ENCODE results near the gene PCDHB11.
"Not testable (repeated sequence)": the region's sequence is repeated elsewhere in the genome, so short reads cannot be mapped to it uniquely, and the experiment has no call there.

PCDHB11 gene

DNA sequence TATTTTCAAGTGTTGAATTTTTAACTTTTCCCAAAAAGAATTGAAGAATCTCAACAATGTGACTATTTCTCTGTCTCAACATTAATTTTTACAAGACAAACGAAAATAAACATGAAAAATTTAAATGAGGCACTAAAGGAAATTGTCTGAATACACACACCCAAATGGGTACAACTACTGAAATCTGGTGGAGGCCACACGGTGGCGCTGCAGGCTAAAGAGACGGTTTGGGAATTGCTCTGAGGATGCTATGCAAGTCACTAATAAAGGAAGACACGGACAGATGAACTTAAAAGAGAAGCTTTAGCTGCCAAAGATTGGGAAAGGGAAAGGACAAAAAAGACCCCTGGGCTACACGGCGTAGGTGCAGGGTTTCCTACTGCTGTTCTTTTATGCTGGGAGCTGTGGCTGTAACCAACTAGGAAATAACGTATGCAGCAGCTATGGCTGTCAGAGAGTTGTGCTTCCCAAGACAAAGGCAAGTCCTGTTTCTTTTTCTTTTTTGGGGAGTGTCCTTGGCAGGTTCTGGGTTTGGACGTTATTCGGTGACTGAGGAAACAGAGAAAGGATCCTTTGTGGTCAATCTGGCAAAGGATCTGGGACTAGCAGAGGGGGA is 7.2 kb upstream of the PCDHB11 start, which contains the start of gene PCDHB10:
Gene PCDHB10, plus strand, starts transcription at position 244 of the 616 bp plus-strand sequence. Its CDS starts 200 bp downstream, at position 444.
- TF ChIP-seq, protein P1, sequence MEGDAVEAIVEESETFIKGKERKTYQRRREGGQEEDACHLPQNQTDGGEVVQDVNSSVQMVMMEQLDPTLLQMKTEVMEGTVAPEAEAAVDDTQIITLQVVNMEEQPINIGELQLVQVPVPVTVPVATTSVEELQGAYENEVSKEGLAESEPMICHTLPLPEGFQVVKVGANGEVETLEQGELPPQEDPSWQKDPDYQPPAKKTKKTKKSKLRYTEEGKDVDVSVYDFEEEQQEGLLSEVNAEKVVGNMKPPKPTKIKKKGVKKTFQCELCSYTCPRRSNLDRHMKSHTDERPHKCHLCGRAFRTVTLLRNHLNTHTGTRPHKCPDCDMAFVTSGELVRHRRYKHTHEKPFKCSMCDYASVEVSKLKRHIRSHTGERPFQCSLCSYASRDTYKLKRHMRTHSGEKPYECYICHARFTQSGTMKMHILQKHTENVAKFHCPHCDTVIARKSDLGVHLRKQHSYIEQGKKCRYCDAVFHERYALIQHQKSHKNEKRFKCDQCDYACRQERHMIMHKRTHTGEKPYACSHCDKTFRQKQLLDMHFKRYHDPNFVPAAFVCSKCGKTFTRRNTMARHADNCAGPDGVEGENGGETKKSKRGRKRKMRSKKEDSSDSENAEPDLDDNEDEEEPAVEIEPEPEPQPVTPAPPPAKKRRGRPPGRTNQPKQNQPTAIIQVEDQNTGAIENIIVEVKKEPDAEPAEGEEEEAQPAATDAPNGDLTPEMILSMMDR (IDR thresholded peaks at IDR 0.05; ENCODE audit: low read depth, low read length) = peak; percentile 64
- no peak for TF ChIP-seq EZH2phosphoT487 (IDR thresholded peaks at IDR 0.05; ENCODE audit: low read depth)
- no peak within 1 kb of the TSS for H3K9ac ChIP-seq (ENCODE audit: low read length)
- no peaks in the 10 kb centered on the region for H3K9me3 ChIP-seq (ENCODE audit: insufficient read depth, low read length)
- H3K36me3 ChIP-seq (replicated peaks; ENCODE audit: low read depth, low read length) = no peaks in the 10 kb centered on the region
- H3K4me3 ChIP-seq (ENCODE audit: low read length) = no peak within 1 kb of the TSS
- no peak within 1 kb of the TSS for H3K4me2 ChIP-seq (ENCODE audit: low read length)
- no peaks in the 10 kb centered on the region for H4K20me1 ChIP-seq (ENCODE audit: insufficient read depth, low read length)
- no peaks in the 10 kb centered on the region for H3K4me1 ChIP-seq (ENCODE audit: low read length)
- H2AFZ ChIP-seq (ENCODE audit: low read depth, low read length) = no peak within 1 kb of the TSS
- no peak within 1 kb of the TSS for H3K27ac ChIP-seq (ENCODE audit: low read length)
- no peaks in the 10 kb centered on the region for H3K27me3 ChIP-seq (ENCODE audit: low read depth, low read length)
- H3K79me2 ChIP-seq (ENCODE audit: low read length) = no peaks in the 10 kb centered on the region

DNA sequence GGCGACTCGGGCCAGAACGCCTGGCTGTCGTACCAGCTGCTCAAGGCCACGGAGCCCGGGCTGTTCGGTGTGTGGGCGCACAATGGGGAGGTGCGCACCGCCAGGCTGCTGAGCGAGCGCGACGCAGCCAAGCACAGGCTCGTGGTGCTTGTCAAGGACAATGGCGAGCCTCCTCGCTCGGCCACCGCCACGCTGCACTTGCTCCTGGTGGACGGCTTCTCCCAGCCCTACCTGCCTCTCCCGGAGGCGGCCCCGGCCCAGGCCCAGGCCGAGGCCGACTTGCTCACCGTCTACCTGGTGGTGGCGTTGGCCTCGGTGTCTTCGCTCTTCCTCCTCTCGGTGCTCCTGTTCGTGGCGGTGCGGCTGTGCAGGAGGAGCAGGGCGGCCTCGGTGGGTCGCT is 5.1 kb upstream of the PCDHB11 start:
- H3K27ac ChIP-seq (ENCODE audit: low read length); H3K4me3 ChIP-seq (ENCODE audit: low read length); H3K27me3 ChIP-seq (ENCODE audit: low read depth, low read length); H3K4me1 ChIP-seq (ENCODE audit: low read length); H2AFZ ChIP-seq (ENCODE audit: low read depth, low read length); H3K79me2 ChIP-seq (ENCODE audit: low read length); H4K20me1 ChIP-seq (ENCODE audit: insufficient read depth, low read length); H3K4me2 ChIP-seq (ENCODE audit: low read length); H3K36me3 ChIP-seq (replicated peaks; ENCODE audit: low read depth, low read length); H3K9ac ChIP-seq (ENCODE audit: low read length); H3K9me3 ChIP-seq (ENCODE audit: insufficient read depth, low read length): not testable (repeated sequence)

DNA sequence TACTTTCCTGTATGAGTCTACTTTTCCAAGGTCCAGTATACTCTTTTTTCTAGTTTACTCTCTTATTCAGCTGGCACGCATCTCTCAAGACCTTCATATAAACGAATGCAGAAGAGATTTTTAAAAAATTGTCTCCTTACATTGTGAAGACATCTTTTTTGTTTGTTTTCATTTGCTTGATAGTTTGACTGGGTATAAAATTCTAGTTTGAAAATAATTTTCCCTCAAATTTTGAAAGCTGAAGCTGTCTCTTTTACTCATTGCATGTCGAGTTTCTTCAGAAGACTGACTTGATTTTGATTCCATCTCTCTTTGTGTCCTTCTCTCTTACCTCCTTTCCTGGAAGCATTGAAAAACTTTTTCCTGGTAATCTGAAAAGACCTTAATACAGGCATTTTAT is 3.1 kb upstream of the PCDHB11 start:
- Histone ChIP-seq H3K27me3 (ENCODE audit: low read depth, low read length) (no peaks in the 10 kb centered on the region), H3K27ac (ENCODE audit: low read length) (no peak overlapping the region), H2AFZ (ENCODE audit: low read depth, low read length) (no peak overlapping the region), H3K4me2 (ENCODE audit: low read length) (no peak overlapping the region), H4K20me1 (ENCODE audit: insufficient read depth, low read length) (no peaks in the 10 kb centered on the region), H3K36me3 (replicated peaks; ENCODE audit: low read depth, low read length) (no peaks in the 10 kb centered on the region), H3K4me1 (ENCODE audit: low read length) (no peaks in the 10 kb centered on the region), H3K79me2 (ENCODE audit: low read length) (no peaks in the 10 kb centered on the region), H3K9ac (ENCODE audit: low read length) (no peak overlapping the region), H3K4me3 (ENCODE audit: low read length) (no peak overlapping the region), H3K9me3 (ENCODE audit: insufficient read depth, low read length) (no peaks in the 10 kb centered on the region)
- TF ChIP-seq EZH2phosphoT487 (IDR thresholded peaks at IDR 0.05; ENCODE audit: low read depth) = no peak
- TF ChIP-seq, protein P1 (IDR thresholded peaks at IDR 0.05; ENCODE audit: low read depth, low read length) = no peak

DNA sequence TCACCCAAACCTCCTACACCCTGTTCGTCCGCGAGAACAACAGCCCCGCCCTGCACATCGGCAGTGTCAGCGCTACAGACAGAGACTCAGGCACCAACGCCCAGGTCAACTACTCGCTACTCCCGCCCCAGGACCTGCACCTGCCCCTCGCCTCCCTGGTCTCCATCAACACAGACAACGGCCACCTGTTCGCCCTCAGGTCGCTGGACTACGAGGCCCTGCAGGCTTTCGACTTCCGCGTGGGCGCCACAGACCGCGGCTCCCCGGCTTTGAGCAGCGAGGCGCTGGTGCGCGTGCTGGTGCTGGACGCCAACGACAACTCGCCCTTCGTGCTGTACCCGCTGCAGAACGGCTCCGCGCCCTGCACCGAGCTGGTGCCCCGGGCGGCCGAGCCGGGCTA is 1.7 kb downstream of the PCDHB11 start:
- H3K4me3 ChIP-seq (ENCODE audit: low read length); H3K79me2 ChIP-seq (ENCODE audit: low read length); H4K20me1 ChIP-seq (ENCODE audit: insufficient read depth, low read length); H3K27ac ChIP-seq (ENCODE audit: low read length); H3K36me3 ChIP-seq (replicated peaks; ENCODE audit: low read depth, low read length); H3K27me3 ChIP-seq (ENCODE audit: low read depth, low read length); H3K9me3 ChIP-seq (ENCODE audit: insufficient read depth, low read length); H3K4me2 ChIP-seq (ENCODE audit: low read length); H3K4me1 ChIP-seq (ENCODE audit: low read length); H3K9ac ChIP-seq (ENCODE audit: low read length); H2AFZ ChIP-seq (ENCODE audit: low read depth, low read length): not testable (repeated sequence)

DNA sequence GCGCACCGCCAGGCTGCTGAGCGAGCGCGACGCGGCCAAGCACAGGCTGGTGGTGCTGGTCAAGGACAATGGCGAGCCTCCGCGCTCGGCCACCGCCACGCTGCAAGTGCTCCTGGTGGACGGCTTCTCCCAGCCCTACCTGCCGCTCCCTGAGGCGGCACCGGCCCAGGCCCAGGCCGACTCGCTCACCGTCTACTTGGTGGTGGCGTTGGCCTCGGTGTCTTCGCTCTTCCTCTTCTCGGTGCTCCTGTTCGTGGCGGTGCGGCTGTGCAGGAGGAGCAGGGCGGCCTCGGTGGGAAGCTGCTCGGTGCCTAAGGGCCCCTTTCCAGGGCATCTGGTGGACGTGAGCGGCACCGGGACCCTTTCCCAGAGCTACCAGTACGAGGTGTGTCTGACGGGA is 2.2 kb downstream of the PCDHB11 start:
- H2AFZ ChIP-seq (ENCODE audit: low read depth, low read length); H3K4me3 ChIP-seq (ENCODE audit: low read length); H4K20me1 ChIP-seq (ENCODE audit: insufficient read depth, low read length); H3K27me3 ChIP-seq (ENCODE audit: low read depth, low read length); H3K9ac ChIP-seq (ENCODE audit: low read length); H3K79me2 ChIP-seq (ENCODE audit: low read length); H3K9me3 ChIP-seq (ENCODE audit: insufficient read depth, low read length); H3K27ac ChIP-seq (ENCODE audit: low read length); H3K4me2 ChIP-seq (ENCODE audit: low read length); H3K36me3 ChIP-seq (replicated peaks; ENCODE audit: low read depth, low read length); H3K4me1 ChIP-seq (ENCODE audit: low read length): not testable (repeated sequence)
